ENCODE data around the gene STK16.
A peak's percentile ranks its signal among the peaks of the same experiment; 100 is the strongest.
"Not testable (repeated sequence)": the region's sequence is repeated elsewhere in the genome, so short reads cannot be mapped to it uniquely, and the experiment has no call there.

The STK16 gene, protein sequence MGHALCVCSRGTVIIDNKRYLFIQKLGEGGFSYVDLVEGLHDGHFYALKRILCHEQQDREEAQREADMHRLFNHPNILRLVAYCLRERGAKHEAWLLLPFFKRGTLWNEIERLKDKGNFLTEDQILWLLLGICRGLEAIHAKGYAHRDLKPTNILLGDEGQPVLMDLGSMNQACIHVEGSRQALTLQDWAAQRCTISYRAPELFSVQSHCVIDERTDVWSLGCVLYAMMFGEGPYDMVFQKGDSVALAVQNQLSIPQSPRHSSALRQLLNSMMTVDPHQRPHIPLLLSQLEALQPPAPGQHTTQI

DNA sequence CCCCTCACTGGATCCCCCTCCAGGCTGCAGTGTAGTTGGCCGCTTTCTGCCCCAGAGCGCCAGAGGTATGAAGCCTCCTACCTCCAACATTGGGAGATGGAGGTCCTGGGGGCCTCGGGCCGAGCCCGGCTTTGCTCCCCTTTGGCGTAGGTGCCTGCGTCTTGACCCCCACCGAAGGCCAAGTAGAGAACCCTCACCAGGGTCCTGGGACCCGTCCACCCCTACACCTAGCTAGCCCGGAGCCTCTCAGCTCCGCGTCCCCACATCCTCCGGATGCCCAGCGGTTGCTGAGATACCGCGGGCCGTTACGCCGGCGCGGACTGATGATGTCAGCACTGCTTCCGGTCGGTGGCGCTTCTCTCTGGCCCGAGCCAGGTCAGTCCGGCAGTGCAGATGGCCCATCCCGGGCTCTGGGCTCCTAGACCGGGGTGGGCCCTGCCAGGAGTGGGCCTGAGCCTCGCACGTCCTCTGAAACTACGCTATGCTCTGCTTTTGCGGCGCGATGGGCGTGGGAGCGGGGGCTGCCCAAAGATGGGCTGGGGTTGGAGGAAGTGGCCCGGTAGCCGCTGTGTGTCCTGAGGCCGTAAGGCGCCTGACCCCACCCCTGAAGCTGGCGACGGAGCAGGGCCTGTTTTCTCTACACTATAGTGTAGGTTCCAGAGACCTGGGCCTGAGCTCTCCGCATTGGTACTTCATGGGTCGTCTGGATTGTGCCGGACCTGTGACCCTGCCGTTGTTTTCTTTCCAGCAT, at the start of gene STK16, which contains the start of gene GLB1L:
STK16 (plus strand) TSS at position 332 of the 751 bp plus-strand sequence. CDS start 521 bp downstream, outside the sequence.
GLB1L (minus strand) TSS at position 297 of the 751 bp plus-strand sequence. CDS start 1,871 bp downstream, outside the sequence.
- DNase-seq (ENCODE audit: low spot score), result peak; percentile 98

DNA sequence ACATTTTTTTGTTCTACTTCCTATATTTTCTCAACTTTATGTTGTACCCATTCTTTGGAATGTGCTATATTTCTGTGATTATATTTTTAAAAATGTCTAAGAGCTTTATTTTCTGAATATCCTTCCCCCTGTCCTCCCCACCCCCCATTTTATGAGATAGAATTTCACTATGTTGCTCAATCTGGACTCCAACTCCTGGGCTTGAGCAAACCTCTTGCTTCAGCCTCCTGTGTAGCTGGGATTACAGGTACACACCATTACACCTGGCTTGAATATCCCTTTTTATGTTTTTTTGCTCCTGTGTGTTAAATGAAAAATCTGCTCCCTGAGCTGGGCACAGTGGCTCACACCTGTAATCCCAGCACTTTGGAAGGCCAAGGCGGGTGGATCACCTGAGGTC, 47.9 kb upstream of the STK16 start:
- DNase-seq (ENCODE audit: low spot score), result no peak

- DNase-seq (ENCODE audit: low spot score), result no peak
Measured at GRCh38 chr2:219198974-219199373, 46.3 kb upstream of the STK16 start.

GRCh38 chr2:219199470-219200211, 45.6 kb upstream of the STK16 start:
- DNase-seq (ENCODE audit: low spot score), result no peak

DNA sequence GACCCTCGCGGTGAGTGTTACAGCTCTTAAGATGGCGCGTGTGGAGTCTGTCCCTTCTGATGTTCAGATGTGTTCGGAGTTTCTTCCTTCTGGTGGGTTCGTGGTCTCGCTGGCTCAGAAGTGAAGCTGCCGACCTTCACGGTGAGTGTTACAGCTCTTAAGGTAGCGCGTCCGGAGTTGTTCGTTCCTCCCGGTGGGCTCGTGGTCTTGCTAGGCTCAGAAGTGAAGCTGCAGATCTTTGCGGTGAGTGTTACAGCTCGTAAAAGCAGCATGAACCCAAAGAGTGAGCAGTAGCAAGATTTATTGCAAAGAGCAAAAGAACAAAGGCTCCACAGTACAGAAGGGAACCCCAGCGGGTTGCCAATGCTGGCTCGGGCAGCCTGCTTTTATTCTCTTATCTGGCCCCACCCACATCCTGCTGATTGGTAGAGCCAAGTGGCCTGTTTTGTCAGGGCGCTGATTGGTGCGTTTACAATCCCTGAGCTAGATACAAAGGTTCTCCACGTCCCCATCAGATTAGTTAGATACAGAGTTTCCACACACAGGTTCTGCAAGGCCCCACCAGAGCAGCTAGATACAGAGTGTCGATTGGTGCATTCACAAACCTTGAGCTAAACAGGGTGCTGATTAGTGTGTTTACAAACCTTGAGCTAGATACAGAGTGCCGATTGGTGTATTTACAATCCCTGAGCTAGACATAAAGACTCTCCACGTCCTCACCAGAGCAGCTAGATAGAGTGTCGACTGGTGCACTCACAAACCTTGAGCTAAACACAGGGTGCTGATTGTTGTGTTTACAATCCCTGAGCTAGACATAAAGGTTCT, 44.6 kb upstream of the STK16 start:
- not testable (repeated sequence) for DNase-seq (ENCODE audit: low spot score)

DNA sequence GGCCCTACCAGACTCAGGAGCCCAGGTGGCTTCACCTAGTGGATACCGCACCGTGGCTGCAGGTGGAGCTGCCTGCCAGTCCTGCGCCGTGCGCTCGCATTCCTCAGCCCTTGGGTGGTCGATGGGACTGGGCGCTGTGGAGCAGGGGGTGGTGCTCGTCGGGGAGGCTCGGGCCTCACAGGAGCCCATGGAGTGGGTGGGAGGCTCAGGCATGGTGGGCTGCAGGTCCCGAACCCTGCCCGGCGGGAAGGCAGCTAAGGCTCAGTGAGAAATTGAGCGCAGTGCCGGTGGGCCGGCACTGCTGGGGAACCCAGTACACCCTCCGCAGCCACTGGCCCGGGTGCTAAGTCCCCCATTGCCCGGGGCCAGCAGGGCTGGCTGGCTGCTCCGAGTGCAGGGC, 43.9 kb upstream of the STK16 start:
- not testable (repeated sequence) for DNase-seq (ENCODE audit: low spot score)

DNA sequence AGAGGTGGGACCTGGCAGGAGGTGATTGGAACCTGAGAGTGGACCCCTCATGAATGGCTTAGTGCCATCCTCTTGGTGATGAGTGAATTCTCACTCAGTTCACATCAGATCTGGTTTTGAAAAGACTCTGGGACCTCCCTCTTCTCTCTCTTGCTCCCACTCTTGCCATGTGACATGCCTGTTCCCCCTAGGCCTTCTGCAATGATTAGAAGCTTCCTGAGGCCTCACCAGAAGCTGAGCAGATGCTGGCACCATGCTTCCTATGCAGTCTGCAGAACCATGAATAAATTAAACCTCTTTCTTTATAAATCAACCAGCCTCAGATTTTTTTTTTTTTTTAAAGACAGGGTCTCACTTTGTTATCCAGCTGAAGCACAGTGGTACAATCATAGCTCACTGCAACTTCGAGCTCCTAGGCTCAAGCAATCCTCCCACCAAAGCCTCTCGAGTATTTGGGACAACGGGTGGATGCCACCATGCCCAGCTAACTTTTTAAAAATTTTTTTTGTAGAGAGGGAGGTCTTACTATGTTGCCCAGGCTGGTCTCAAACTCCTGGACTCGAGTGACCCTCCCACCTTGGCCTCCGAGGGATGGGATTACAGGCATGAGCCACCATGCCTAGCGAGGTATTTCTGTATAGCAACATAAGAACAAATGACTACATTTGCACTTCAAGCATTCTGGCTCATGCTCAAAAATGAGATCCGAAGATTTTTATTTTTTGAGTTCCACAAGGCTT, 40.7 kb upstream of the STK16 start:
- no peak for DNase-seq (ENCODE audit: low spot score)

DNA sequence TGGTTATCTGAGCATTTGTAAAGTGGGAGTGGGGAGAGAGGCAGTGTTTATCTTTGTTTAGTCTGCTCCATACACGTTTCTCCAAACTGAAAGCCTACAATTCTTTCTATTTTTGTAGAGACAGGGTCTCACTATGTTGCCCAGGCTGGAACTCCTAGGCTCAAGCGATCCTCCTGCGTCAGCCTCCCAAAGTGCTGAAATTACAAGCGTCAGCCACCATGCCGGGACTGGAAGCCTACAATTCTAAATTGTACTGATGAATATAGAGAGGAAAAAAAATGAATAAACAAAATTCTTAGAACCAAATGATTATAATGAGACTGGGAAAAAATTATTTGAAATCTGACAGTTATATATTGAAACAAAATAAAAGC, 40.1 kb upstream of the STK16 start:
- DNase-seq (ENCODE audit: low spot score), result no peak

DNA sequence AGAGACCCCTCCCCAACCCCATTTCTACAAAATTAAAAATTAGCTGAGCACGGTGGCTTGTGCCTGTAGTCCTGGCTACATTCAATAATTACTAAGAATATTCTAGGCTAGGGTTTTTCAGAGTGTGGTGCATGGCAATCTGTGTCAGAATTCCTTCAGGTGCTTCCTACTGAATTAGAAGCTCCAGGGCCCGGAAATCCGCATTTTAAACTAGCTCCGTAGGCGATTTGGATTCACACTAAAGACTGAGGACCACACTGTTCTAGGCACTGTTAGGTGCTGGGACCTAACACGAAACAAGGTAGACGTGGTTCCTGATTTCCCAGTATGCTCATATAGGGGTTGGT, 39.3 kb upstream of the STK16 start:
- no peak for DNase-seq (ENCODE audit: low spot score)

GRCh38 chr2:219206328-219207133, 38.7 kb upstream of the STK16 start, which contains the start of gene ZFAND2B:
Gene ZFAND2B (plus strand): TSS chr2:219206782. CDS start chr2:219206988, 206 bp downstream.
- DNase-seq (ENCODE audit: low spot score), result peak; percentile 96

- DNase-seq (ENCODE audit: low spot score), result no peak
Measured at GRCh38 chr2:219207134-219207883, 38.0 kb upstream of the STK16 start.

GRCh38 chr2:219207884-219208740, 37.2 kb upstream of the STK16 start:
- DNase-seq (ENCODE audit: low spot score), result no peak

- no peak for DNase-seq (ENCODE audit: low spot score)
Measured at GRCh38 chr2:219209236-219210195, 35.8 kb upstream of the STK16 start.

GRCh38 chr2:219210196-219210885, 34.9 kb upstream of the STK16 start:
- DNase-seq (ENCODE audit: low spot score), result no peak

DNA sequence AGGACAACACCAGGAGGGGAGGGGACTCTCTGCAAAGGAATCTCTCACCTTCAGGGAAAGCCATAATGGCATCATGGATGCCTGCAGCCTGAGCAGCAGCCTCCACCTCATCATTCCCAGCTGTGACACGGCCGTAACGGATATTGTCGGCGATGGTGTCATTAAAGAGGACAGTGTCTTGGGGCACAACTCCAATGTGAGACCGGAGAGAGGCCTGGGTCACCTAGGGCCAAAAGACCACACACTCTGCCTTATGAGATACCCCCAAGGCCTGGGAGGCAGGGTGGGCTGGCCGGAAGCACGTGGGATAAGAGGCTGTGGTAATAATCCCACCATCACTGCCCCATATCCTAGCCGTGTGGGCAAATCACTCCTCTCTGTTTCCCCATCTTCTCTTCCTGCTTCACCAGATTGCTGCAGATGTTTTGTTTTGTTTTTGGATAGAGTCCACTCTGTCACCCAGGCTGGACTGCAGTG, 34.4 kb upstream of the STK16 start:
- DNase-seq (ENCODE audit: low spot score), result no peak

GRCh38 chr2:219213026-219213415, 32.3 kb upstream of the STK16 start:
- no peak for DNase-seq (ENCODE audit: low spot score)

Data from ecto neural progenitor cell (in vitro differentiated cells).